H1 (cell line): ENCODE data around the gene NR3C2.

Experiments used
- CEBPB ChIP-seq: IDR thresholded peaks from 2 replicates; pipeline ENCODE4 v1.6.1; 2012; ENCODE audit warnings: low read depth, low read length
- EZH2 ChIP-seq: fragments of 200-600 bp; sonication (generic); IDR thresholded peaks from 2 replicates; pipeline ENCODE4 v1.7.1; 2012; ENCODE audit warnings: low read depth, mild to moderate bottlenecking, moderate library complexity, low read length, inconsistent platforms; ENCODE audit not compliant: severe bottlenecking
- GABPA ChIP-seq: IDR thresholded peaks from 2 replicates; pipeline ENCODE4 v1.6.1; 2011; ENCODE audit warnings: mild to moderate bottlenecking, low read length, moderate library complexity, borderline replicate concordance; ENCODE audit not compliant: insufficient read depth
- JUND ChIP-seq: IDR thresholded peaks from 2 replicates; pipeline ENCODE4 v1.6.1; 2011; ENCODE audit warnings: mild to moderate bottlenecking, improper control_type of control experiment, low read length
- POLR2AphosphoS5 ChIP-seq: IDR thresholded peaks from 2 replicates; pipeline ENCODE4 v1.6.1; 2011; ENCODE audit warnings: low read depth, low read length
- SP1 ChIP-seq: IDR thresholded peaks from 2 replicates; pipeline ENCODE4 v1.6.1; 2011; ENCODE audit warnings: low read depth, low read length
- TEAD4 ChIP-seq: IDR thresholded peaks from 2 replicates; pipeline ENCODE4 v1.6.1; 2012; ENCODE audit warnings: low read depth, low read length, inconsistent platforms, mixed read lengths
- TF ChIP-seq, protein P1 (sequence below), 3 experiments: IDR thresholded peaks; 1 replicate in 2 of 3; 2 replicates in 1 of 3; pipeline versions ENCODE4 v1.5.1 to v1.6.1; 2011; ENCODE audit warnings: low read length in 3 of 3, mild to moderate bottlenecking in 3 of 3, inconsistent platforms in 2 of 3, low read depth in 1 of 3, moderate library complexity in 1 of 3; ENCODE audit not compliant: insufficient read depth in 1 of 3; ENCODE audit errors: control extremely low read depth in 1 of 3

GRCh38 chr4:148054275-148054674 lies 387.9 kb downstream of the NR3C2 start:
- TF ChIP-seq, protein P1, sequence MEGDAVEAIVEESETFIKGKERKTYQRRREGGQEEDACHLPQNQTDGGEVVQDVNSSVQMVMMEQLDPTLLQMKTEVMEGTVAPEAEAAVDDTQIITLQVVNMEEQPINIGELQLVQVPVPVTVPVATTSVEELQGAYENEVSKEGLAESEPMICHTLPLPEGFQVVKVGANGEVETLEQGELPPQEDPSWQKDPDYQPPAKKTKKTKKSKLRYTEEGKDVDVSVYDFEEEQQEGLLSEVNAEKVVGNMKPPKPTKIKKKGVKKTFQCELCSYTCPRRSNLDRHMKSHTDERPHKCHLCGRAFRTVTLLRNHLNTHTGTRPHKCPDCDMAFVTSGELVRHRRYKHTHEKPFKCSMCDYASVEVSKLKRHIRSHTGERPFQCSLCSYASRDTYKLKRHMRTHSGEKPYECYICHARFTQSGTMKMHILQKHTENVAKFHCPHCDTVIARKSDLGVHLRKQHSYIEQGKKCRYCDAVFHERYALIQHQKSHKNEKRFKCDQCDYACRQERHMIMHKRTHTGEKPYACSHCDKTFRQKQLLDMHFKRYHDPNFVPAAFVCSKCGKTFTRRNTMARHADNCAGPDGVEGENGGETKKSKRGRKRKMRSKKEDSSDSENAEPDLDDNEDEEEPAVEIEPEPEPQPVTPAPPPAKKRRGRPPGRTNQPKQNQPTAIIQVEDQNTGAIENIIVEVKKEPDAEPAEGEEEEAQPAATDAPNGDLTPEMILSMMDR (IDR thresholded peaks at IDR 0.05; ENCODE audit: control extremely low read depth in 1 of 3, insufficient read depth in 1 of 3, low read depth in 1 of 3, low read length in 3 of 3), result no peak
- TF ChIP-seq JUND (no peak), GABPA (no peak), CEBPB (no peak), TEAD4 (no peak), POLR2AphosphoS5 (no peak), EZH2 (no peak), SP1 (no peak)
